ENCODE results near the gene OPTC.
A peak's percentile ranks its signal among the peaks of the same experiment; 100 is the strongest.

Gene OPTC

DNA sequence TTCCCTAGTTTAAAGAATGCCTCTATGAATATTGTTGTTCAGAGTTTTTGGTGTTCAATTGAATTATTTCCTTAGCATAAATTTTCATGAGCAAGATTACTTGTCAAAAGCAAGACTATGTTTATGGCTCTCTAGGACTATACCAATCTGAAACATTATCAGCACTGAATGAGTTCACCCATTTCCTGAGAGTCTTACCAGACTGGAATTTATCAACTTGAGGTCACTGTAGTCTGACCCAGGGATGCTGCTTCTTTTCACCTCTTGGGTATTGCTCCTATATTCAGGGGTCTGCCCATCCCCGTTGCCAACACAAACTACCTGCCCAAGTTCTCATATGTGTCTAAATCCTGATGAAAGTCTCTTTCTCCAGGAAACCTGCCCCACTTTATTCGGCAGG lies 42.6 kb downstream of the OPTC start:
- DNase-seq (ENCODE audit: low read depth, low spot score) = no peak

DNA sequence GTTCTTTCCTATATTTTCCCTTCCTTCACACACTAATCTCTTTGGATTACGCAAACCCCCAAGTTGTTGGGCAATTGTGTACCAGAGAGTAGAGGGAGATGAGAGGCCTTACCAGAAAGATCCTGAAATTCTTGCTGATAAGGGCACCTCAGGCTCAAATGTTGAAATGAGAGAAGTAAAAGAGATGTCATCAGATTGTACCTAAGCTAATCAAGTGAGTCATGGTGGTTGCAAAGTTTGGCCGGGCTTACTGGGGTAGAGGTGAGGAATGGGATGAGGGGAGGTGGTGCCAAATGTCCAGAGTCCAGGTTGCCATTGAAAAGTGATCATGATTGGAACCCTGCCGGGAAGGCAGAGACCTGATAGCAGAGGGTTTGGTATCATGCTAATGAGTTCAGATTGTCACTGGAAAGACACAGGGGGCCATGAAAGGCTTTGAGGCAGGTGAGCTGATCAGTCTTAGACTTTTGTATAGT lies 43.1 kb downstream of the OPTC start:
- no peak for DNase-seq (ENCODE audit: low read depth, low spot score)

DNA sequence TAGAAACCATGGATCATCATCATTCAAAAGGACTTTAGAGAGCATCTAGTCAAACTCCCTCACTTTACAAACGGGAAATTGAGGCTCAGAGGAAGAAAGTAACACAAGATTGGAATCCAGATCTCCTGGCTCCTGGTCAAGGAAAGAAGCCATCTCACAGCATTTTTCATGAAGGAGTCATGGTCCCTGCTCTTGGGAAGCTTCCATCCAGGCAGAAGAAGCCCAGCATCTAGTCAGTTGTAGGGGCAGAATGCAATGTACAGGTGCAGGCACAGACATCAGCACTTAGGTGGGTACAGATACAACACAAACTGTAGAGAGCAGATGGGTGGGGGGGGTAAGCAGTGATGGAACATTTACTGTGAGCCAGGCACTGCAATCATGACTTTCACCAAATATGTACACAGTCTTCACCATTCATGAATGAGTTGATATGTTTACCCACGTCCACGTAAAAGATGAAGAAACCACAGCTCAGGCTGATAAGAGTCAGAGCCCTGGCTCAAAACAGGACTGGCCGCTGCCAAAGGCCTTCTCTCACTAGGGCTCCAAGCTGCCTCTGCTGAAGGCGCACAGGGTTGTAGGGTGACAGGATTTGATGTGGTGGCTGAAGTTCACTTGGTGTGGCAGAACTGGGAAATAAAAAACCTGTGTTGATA lies 44.0 kb downstream of the OPTC start:
- DNase-seq (ENCODE audit: low read depth, low spot score) = no peak

DNA sequence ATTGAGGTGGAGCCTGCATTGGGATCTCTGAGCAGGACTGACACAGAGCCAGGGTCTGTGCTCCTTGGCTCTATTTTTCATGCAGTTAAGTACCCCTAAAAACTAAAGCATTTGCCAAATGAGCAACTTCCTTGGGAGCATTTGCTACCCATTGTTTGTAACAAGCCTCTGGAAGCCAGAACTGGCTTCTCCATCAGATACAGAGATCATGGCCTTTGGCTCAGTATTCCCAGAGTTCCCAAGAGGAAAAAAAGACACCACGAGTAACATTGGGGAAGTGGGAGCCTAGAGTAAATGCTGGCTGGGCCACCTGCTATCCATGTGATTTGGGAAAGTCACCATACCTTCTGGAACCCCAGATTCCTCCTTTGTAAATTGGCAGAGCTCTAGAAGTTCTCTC lies 44.8 kb downstream of the OPTC start:
- no peak for DNase-seq (ENCODE audit: low read depth, low spot score)

DNA sequence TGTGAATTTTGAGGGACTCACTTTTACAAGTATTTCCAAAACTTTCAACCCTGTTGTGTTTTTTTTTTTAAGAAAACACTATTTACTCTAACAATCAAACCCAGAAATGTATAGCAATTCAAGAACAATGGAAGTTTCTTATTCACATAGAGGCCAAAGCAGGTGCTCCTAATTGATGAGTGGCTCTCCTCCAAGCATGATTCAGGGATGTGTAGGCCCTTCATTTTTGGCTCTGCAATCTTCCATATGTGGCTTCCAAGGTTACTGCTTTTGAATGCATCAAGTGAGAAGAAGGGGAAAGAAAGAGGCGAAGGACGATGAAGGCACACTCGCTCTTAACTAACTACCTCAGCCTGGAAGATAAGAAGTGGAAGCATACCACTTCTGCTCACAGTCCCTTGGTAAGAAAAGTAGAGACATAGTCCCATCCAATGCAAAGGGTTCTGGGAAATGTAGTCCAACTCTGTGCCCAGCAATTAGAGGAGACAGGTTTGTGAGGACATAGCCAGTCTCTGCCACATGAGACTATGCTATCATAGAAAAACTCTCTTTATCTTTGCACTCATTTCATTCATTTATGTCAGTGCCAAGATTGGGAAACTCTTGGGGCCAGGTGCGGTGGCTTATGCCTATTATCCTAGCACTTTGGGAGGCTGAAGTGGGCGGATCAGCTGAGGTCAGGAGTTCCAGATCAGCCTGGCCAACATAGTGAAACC lies 46.0 kb downstream of the OPTC start:
- no peak for DNase-seq (ENCODE audit: low read depth, low spot score)

DNA sequence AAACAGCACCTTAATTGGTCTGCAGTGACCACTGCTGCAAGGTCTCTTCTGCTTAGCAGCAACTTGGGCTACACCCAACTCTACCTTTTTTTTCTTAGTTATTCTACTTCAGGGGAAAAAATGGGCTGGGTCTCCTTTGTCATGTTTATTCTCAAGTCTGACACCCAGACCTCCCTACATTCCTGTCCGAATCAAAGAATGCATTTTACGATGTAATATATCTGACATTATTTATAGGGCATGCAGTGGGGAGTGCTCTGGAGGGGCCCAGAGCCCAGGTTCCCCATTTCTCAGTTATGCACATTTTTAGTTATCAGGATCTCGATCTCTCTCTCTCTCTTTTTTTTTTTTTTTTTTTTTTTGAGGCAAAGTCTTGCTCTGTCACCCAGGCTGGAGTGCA lies 50.5 kb downstream of the OPTC start:
- DNase-seq (ENCODE audit: low read depth, low spot score) = no peak

DNA sequence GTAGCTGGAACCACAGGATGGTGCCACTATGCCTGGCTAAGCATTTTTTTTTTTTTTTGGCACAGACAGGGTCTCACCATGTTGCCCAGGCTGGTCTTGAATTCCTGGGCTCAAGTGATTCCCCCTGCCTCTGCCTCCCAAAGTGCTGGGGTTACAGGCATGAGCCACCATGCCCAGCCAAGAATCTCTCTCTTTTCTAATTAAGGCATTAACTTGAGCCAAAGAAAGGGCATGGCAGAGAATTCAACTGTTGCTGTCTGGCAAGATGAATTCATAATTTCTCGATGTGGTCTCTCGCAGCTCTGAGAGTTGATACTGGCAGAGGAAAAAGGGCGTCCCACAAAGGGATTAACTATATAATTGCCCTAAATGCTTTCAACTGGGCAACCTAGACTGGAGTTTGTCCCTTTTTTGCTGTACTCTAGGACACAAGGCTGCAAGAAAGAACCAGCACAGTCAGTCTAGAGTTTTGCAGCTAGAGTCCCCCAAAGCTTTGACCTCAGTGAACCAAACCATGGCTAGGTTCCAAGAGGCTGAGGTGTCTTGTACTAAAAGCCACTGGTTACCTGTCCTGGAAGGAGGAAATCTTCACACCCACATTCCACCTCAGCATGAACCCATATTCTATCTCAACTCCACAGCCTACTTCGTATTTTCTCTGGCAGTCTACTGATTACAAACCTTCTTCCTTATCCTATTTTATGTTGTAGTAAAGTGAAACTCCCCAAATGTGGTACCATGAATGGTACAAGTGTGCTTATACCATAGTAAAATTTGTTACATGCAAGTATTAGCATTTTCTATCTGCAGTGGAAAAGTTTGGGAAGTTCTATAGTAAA lies 51.2 kb downstream of the OPTC start:
- DNase-seq (ENCODE audit: low read depth, low spot score) = no peak

DNA sequence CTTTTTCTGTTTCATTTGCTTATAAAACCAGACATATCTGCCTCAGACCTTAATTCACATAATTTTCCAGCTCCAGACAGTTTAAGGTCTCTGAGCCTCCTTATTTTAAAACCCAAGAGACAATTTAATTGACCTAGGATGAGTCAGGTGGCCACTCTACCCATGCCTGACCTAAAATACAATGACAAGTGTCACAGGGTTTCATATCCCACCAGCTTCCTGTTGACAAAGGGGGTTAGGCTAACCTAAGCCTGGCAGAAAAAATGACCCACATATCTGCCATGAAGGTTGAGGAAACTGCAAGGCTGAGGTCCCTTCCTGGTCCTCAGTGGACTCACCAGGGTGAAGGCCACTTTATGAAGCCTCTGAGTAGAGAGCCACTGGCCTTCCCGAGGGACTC lies 52.3 kb downstream of the OPTC start:
- DNase-seq (ENCODE audit: low read depth, low spot score) = no peak

DNA sequence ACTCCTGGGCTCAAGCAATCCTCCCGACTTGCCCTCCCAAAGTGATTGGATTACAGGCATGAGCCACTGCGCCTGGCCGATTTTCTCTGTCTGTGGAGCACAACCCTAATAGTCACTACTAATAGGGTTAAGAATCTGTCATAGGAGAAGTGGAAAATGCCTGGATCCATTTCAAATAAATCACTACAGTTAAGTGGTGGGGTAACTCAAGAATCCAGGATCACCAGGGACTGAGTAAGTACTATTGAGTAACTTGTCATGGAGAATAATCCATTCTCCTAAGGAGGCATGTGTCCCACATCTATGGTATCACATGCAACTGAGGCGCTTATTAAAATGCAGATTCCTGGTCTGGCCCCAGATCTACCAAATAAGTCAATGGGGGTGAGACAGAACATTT lies 53.2 kb downstream of the OPTC start:
- DNase-seq (ENCODE audit: low read depth, low spot score) = no peak

DNA sequence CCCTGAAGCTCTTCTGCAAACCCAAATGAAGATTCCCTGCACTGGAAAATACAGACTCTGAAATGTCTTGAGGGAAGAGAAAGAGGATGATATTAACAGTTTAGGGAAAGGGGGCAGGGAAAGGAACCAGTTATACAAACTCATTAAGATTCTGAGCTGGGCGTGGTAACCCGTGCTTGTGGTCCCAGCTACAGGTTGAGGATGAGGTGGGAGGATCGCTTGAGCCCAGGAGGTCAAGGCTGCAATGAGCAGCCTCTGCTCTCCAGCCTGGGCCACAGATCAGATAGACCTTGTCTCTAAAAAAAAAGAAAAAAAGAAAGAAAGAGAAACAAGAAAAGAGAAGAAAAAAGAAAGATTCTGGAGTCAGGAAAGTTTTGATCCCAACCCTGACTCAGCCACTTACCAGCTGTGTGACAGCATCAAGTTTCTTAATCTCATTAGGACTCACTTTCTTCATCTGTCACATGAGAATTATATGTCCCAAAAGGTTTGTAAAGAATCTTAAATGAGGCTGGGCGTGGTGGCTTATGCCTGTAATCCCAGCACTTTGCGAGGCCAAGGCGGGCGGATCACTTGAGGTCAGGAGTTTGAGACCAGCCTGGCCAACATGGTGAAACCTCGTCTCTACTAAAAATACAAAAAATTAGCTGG lies 53.9 kb downstream of the OPTC start:
- no peak for DNase-seq (ENCODE audit: low read depth, low spot score)

DNA sequence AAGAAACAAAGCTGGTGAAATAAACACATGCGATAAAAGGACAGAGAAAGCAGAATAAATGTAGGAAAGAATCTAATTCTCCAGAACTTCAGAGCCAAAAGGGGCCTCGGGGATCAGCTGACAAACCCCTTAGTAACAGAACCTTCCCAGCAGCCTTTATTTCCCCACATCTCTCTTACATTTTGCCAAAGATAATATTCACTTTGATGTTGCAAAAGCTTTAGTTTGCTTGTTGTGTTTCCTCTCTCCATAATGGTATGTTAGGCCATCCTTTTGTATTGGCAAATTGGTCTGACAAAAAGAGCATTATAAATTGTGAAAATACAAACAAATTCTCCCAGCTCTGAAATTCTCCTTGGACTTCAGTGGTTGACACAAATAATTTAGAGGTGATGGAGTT lies 54.9 kb downstream of the OPTC start:
- no peak for DNase-seq (ENCODE audit: low read depth, low spot score)

DNA sequence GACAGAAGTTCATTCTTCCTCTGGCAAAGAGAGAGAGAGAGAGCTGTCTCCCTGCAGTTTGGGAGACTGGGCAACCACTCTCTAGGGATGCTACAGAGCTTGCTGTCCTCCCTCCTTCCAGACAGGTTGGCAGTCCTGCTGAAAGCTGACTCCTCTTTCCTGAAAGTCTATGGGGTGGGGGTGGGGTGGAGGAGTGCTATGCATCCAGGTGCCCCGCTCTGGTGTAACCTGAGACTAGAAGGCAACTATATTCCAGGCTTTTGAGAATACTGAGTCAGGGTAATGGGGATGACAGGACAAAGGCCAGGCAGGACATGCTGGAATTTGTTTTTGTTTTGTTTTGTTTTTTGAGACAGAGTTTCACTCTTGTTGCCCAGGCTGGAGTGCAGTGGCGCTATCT lies 55.4 kb downstream of the OPTC start:
- no peak for DNase-seq (ENCODE audit: low read depth, low spot score)

DNA sequence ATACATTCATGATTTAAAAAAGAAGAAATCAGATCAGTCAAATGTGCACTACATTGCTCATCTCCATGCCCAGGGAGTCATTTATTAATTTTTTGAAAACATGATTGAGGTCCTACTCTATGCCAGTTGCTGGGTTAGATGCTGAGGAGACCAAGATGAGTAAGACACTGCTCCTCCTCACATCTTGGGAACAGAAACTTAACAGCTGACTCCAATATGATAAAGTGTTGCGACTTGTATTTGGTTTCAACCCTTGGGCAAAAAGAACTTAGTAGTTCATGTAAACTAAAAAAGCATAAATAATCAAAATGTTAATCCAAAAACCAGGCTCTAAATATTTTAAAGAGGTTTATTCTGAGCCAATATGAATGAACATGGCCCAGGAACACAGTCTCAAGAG lies 56.9 kb downstream of the OPTC start:
- no peak for DNase-seq (ENCODE audit: low read depth, low spot score)

DNA sequence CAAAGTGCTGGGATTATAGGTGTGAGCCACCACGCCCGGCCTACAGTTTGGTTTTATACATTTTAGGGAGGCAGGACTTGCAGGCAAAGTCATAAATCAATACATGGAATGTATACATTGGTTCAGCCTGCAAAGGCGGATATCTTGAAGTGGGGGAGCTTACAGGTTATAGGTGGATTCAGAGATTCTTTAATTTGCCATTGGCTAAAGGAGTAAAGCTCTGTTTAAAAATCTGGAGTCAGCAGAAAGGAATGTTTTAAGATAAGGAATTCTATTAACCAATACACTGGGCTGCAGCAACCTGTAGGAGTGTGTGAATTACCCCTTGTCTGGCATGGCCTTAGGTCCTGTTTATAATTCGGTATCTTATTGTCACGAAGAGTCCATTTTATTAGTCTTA lies 57.6 kb downstream of the OPTC start:
- no peak for DNase-seq (ENCODE audit: low read depth, low spot score)

DNA sequence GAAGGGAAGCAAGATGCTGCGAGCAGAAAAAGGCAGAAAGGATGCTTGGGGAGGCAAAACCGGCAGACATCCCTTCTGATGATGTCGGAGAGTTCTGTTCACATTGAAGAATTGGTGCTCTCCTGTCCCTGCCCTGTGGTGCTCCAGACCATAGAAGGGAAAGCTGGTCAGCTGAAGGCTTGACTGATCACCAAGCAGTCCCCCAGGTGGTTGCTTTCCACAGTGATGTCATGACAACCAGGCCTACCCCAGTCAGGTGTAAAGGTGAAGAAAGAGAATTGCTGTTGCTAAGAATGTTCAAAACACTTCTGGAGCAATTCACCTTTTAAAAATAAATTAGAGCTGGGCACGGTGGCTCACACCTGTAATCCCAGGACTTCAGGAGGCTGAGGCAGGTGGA lies 59.5 kb downstream of the OPTC start:
- no peak for DNase-seq (ENCODE audit: low read depth, low spot score)

DNA sequence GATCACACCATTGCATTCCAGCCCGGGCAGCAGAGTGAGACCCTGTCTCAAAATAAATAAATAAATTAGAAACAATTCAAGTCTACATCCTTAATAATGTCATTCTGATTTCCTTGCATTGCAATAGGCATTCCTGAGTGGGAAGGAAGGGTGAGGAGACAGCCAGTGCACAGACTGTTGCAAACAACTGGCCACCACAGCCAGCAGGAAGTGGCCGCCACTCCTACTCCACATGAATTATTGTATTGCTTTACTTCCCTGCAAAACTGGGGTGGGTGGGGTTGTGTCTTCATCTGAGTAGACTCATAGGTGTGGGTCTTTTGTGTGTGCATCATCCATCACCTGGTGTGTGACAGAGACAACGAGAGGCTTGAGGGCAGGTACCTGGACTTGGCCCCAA lies 60.1 kb downstream of the OPTC start:
- DNase-seq (ENCODE audit: low read depth, low spot score) = no peak

DNA sequence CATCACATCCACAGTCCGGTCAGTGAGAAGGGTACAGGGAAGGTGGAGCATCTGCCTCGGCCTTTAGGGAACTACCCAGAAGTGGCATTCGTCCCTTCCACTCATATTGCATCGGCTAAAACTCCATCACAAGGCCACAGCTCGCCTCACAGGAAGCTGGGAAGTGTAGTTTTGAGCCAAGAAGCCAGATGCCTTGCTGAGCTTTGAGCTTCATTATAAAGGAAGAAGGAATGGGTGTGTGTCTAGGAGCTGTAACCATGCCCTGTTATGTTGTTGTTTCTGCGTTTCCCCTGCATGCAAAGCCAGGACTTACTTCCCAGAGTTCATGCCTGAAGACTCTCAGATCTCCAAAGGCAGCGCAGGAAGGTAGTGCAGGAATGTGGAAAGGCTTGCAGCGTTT lies 61.1 kb downstream of the OPTC start:
- DNase-seq (ENCODE audit: low read depth, low spot score) = no peak

DNA sequence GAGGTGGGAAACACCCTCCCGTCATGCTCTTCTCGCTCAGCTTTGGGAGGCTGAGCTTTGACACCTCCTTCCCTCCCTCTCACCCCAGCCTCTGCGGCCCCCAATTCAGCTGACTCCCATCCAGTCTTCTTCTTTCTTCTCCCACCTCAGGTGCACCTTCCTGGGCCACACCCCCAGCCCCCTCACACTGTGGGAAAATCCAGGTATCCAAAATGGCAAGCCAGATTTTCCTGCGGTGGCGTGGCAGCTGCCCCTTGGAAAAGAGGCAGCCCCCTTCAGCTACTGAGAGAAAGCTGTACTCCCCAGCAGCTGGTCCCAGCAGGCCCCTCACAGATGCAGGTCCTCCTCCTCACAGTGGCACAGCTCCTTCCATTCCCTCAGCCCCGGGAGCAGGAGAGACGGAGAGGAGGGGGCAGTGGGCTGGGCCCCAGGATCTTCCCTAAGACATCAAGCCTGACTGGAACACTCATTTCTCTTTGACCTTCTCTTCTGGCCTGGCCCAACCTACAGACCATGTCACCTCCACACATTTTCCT lies 61.6 kb downstream of the OPTC start:
- DNase-seq (ENCODE audit: low read depth, low spot score) = no peak

DNA sequence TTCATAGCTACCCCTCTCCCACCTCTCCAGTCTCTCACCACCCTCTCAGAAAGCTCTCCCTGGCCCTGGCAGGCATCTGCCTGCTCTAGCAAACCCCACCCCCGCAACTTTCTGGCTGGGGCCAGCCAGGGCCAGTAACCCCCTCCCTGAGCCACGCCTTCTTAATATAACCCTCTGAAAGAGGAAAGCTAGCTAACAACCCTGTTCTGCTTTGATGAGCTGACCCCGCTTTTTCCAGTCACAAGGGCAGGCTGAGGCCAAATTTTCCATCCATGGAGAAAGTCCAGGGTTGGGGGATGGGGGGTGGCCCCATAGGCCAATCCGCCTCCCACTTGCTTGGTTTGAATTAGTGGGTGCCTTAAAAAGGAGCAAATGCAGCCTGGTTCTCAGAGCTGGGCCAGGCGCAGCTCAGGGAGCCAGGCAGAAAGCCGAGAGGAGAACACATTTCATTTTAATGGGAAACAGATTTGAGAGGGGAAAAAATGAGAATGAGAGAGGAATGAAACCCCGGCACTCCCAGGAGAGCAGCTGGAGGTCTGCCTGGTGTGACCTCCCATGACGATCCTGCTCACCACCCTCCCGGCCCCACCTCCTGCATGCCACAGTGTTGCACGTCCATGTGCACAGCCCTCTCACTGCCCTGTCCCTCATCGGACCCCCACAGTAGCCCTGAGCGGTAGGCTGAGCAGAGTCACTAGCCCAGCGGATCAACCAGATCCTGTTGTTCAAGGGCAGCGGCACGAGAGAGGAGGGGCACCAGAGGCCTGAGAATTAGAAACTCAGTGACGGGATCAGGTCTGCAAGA lies 62.3 kb downstream of the OPTC start:
- peak; percentile 60 for DNase-seq (ENCODE audit: low read depth, low spot score)

DNA sequence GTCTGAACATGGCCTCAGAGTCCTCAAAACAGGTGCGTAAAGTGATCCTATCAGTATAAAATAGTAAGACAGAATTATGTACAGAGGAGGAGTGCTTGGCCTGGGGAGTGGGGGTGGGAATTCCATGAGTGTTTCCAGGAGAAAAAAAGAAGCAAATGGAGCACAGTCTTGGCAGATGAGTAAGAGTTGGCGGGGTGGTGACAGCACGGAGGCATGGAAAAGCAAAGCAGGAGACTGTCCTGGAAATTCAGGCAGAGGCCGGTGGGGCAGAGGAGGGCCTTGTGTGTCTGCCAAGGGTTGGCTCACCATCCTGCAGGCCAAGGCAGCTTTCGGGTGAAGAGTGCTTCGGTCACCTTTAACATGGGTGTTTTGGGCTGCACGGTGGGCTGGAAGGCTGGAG lies 63.4 kb downstream of the OPTC start:
- no peak for DNase-seq (ENCODE audit: low read depth, low spot score)
